HCT116 (cell line): ENCODE measurements around the gene GPHN.

Experiments used
- POLR2A ChIP-seq: IDR thresholded peaks from 2 replicates; pipeline ENCODE4 v1.7.0; 2011; ENCODE audit warnings: borderline replicate concordance; ENCODE audit not compliant: insufficient read depth, insufficient read length; ENCODE audit errors: extremely low read depth
- REST ChIP-seq: IDR thresholded peaks from 2 replicates; pipeline ENCODE4 v1.6.1; 2012; ENCODE audit warnings: low read depth
- SP1 ChIP-seq: IDR thresholded peaks from 2 replicates; pipeline ENCODE4 v1.6.1; 2012; ENCODE audit warnings: low read depth

- no peak for TF ChIP-seq SP1
- TF ChIP-seq REST: no peak
- no peak for TF ChIP-seq POLR2A
These were observed 238.5 kb downstream of the GPHN start for GRCh38 chr14:66746316-66747006.
